Stimulated activated CD4-positive, alpha-beta T cell treated with anti-CD3 and anti-CD28 coated beads, TNF-alpha, amount 100 ng/mL, for 24 hours (primary cell): ENCODE data around the gene PKNOX2.
"Not testable (repeated sequence)": the region's sequence is repeated elsewhere in the genome, so short reads cannot be mapped to it uniquely, and the experiment has no call there.

Experiments used
- DNase-seq, 3 experiments: peaks; one replicate each; pipeline ENCODE4 v3.0.0-alpha.2; 2020; ENCODE audit warnings: low read depth in 3 of 3

Gene PKNOX2

DNA sequence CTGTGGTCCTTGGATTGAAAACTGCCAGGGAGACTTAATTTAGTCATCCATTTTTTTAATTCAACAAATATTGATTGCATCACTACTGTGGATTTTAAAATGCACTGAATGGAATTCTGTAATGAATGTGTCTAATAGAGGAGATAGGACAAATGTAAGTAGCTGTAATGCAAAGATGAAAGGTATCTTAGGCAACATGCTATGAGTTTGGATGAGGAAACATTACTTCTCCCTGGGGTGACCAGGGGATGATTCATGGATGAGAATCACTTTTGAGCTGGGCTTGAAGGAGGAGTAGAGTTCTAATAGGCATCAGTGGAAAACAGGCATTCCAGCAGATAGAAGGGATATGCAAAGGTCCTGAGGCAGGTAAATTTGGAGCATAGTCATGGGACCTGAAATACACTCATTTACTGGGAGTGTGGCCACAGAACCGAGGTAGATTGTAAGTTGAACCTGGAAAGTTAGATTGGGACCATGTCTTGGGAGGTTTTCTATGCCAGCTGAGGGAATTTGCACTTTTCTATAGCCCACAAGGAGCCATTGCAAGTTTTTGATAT is 43.4 kb downstream of the PKNOX2 start:
- no peak for DNase-seq

DNA sequence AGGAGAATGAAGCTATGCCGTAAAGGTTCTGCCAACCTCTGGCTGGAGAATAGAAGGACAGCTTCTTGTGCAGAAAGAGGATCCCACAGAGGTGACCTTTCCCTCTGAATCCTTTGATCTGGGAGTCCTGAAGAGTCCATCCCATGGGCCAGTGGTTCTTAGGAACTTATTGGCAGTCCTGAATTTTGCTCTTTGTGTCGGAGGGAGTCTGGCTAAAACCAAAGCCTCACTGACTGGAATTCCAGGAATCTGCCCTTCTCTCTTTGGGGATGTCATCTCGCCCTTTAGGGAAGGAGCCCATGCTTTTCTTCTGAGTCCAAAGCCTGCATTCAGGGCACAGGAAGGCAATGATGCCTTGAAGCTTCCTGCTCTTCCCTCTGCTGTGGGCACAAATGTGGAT is 45.5 kb downstream of the PKNOX2 start:
- DNase-seq, result no peak

DNA sequence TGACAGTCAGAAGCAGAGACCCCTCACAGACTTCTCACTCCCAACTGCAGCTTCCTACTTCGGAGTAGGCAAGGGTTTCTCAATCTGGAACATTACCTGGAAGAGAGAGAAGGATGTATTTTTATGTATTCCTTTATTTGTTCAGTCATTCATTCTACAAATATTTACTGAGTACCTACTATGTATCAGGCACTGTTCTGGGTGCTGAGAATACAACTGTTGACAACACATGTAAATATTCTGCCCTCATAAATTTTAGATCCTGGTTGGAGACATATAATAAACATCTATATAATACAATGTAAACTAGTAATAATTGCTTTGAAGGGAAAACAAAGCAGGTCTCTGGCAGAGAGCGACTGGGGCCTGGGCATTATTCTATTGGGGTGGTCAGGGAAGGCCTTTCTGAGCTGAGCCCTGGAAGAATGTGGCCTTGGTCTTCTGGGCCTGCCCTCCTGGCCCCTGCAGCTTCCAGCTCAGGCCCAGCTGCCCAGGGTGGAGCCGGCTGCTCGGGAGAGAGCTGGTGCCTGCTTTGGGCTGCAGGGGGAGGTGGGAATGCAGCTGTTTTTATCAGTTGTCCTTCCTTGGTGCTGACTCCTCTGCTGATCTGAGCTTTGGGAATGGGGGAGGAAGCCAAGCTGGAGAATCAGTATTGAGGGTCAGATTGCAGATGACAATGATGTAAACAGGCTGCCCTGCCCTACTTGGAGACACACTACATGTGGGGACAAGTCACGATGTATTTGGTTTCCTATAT is 46.8 kb downstream of the PKNOX2 start:
- no peak for DNase-seq

DNA sequence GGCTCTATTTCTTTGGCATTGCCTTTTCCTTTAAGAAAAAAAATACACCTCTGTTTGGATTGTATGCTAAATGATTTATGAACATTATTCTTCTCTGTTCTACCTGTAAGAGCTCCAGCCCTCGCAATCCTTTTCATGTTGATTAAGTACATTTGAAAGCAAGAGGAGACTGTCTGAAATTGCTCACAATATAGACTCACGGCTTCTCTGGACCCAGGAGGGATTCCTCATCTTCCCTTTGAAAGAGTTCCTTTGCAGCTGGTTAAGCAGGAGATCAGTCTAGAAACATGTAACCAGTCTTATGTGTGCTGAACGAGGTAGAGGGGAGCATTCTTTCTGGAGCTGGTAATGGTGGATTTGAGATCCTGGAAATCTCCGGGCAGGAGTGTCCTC is 47.4 kb downstream of the PKNOX2 start:
- no peak for DNase-seq

DNA sequence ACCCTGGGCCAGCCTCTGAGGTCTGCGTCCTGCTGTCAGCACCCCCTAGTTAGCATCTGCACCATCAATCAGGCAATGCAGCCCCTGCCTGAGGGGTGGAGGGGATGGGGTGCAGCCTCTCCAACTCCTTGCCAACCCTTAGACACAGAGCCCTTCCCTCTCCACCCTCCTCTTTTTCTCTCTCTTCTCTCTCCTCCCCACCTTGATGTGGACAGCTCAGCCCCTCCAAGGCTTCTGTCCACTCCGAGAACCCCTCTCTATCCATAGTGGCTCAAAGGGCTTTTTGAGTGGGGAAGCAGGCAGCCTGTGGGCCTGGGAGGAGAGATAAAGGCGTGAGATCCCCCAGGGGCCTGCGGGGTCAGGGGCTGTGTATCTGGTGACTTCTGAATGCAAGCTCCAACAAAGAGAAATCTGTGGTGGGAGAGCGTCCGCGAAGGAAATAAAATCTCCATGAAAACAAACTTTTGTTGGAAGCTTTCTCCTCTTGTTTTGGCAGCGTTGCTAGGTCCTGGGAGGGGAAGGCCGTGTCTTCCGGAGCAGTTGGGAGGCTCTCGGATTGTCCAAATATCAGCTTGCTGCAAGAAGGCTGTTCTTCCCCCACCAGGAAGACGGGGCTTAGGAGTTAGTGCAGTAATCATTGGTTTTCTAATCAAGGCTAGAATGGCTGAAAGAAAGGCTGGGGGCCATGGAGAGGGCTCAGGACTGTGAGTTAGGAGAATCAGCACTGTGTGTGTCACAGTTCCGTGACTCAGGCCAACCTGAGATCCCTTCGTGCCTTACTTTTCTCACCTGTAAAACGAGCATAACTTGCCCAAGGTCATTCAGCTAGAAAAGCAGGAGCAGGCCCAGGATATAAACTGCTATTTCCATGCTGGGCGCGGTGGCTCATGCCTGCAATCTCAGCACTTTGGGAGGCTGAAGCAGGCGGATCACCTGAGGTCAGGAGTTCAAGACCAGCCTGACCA is 50.3 kb downstream of the PKNOX2 start:
- no peak for DNase-seq

DNA sequence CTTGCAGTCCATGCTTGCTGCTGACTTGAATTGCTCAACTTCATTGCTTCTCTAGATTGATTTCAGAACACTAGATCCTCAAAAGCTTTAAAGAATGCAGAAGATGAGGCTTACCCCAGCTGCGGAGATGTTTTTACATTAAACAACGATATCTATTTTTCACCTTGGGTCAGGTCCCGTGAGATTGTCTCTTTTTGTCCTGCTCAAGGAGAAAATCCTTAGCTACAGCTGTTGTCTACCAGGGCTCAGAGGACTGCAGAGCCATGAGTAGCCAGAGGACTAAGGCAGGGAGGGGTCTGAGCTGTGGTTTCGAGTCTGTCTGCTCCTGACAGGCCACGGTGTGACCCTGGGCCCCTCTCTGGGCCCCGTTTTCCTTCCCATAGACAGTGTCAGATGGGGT is 51.4 kb downstream of the PKNOX2 start:
- DNase-seq, result no peak

DNA sequence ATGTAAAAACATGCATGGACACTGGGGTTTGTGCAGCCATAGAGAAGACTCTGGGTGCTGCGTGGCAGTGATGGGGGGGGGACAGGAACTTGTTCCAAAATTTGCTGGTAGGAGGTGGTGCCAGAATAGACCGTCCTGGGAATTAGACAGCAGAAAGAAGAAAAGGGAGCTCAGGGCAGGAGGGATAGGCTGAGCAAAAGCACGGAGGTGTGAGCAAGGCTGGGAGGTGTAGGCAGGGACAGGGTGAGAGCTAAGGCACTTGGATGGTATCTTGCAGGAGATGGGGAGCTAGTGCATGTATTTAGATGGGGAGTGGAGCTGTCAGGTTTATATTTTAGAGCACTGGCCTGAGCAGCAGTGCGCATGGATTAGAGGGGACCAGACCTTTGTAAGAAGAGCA is 53.8 kb downstream of the PKNOX2 start:
- no peak for DNase-seq

DNA sequence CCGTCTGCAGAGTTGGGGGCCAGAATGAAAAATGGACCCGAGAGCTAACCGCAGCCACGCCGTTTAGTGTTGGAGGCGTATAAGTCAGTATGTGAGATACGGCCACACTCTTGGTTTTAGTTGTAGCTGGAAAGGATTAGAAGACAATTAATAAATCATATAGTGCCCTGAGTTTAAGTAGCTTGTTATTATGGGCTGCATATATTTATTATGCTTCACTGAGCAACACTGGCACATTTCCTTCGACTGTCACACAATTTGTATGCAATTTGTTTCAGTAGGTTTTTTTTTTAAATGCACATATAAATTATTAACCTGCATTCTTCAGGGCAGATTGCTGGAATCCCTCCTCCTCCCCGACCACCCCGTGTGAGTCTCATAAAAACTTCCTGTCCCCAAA is 56.9 kb downstream of the PKNOX2 start:
- no peak for DNase-seq

DNA sequence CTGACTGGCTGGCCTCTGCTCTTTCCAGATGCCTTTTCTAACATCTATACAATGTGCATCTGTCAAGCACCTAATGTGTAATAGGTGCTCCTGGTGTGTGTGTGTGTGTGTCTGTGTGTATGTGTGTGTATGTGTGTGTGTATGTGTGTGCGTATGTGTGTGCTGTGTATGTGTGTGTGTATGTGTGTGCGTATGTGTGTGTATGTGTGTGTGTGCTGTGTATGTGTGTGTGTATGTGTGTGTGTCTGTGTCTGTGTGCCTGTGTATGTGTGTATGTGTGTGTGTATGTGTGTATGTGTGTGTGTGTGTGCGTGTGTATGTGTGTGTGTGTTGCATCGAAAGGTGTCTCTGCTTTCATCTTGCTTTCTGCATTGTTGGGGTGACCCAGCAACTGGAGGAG is 57.9 kb downstream of the PKNOX2 start:
- no peak for DNase-seq

DNA sequence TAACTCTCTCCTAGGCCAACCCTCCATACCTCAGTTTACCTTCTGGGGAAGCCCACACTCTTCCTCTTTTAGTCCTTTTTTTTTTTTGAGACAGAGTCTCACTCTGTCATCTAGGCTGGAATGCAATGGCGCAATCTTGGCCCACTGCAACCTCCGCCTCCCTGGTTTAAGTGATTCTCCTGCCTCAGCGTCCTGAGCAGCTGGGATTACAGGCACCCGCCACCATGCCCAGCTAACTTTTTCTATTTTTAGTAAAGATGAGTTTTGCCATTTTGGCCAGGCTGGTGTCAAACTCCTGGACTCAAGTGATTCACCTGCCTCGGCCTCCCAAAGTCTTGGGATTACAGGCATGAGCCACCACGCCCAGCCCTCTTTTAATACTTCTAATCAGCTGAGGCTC is 58.6 kb downstream of the PKNOX2 start:
- DNase-seq, result not testable (repeated sequence)

DNA sequence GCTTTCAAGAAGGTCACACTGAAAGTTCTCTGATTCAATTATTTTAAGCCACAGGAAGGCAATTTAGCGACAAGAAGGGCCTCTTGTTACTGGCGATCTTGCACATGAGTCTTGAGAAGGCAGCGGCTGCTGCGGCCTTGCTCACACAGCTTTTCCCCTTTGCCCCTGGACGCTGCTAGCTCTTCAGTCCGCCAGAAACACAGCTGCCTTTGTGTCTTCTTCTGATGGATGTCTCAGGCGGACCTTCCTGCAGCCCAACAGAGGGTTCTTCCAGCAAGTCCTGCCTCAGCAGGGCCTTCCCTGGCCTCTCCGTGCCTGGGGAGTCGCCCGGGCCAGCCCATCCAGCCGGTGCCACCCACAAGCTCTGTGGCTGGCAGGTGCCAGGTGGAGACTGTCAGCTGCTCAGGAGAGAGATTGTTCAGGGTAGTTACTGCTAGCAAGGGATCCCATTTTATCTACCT is 59.4 kb downstream of the PKNOX2 start:
- DNase-seq, result no peak

DNA sequence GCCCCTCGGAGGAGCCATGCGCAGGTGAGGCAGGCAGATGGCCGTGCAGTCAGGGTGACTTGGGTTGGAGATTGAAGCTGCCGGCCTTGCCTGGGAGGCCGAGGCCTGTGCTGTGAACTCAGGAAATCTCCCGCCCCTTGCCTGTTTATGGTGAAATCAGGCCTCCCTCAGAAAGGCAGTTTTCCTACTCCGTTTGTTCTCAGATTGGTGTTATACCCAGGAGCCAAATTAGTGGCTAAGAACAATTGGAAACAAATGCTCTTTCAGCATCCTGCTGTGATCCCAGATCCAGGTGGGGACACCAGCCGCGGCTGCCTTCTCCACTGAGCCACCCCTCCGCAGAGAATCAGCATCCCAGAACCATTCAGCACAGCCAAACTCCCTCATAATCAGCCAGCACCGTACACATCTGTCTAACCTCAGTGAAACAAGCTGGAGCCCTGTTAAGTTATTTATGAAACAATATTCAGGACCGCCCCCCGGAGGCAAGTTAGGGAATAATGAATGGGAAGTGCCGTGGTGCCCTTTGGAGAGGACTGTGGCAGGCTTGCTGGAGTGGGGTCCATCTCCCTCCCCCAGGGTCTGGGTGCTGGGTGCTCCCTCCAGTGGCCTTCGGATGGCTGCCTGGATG is 60.0 kb downstream of the PKNOX2 start:
- no peak for DNase-seq

DNA sequence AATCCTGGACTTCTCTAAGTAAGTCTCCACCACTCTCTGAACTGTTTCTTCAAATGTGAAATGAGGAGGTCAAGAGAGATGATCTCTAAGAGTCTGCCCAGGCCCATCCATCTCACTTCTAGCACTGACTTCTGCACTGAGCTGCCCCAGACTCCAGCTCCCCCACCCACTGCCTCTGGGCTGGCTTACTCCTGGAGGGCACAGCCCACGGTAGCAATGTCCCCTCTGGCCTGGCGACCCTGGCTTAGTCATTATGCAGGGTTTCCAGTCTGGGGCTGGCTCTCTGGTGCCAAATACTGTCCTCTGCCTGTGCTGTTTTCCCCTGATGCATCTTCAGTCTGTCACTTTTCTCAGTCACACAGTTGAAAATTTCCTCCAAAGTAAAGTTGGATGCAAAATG is 60.9 kb downstream of the PKNOX2 start:
- DNase-seq, result no peak

DNA sequence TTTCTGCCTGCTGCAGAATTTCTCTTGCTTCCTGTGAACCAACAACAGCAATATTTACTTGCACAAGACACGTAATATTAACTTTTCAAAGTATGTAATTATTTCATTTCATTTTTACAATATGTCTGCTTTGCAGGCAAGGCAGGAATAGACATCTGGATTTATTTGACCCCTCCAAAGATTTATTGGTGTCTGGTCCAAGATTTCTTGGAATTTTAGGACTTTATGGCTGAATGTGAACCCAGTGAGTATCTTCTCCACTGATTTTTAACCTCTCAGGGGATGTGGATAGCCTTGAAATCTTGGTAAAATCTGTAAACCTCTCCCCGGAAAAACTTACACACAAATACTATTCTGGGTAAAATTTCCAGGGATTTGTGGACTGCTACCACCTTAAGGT is 61.5 kb downstream of the PKNOX2 start:
- DNase-seq, result no peak

DNA sequence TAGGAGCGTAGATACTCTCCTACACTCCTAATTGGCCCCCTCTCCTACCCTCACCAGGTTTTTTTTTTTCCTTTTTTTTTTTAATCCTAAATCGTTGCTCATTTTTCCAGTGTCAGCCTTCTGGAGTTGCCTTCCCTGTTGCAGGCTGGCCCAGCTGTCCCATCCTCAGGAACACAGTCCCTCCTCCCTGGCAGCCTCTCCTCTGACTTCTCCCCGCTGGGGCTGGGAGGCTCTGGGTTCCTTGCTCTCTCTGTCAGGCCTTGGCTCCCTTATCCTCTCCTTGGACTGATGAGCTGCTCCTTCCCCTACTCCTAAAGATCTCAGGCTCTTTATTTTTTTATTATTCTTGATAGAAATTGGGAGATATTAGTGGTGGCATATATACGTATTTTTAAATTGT is 62.2 kb downstream of the PKNOX2 start:
- DNase-seq, result no peak

DNA sequence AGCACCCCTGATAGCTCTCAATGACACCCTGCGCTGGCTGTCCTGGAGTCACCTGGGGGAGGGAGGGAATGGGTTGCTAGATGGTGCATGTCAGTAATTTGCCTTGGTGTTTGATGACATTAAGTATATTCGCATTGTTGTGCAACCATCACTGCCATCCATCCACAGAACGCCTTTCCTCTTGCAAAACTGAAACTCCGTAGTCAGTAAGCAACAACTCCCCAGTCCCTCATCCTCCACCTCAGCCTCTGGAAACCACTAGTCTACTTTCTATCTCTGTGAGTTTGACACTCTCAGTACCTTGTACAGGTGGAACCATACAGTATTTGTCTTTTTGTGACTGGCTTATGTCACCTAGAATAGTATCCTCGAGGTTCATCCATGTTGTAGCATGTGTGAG is 62.6 kb downstream of the PKNOX2 start:
- no peak for DNase-seq

DNA sequence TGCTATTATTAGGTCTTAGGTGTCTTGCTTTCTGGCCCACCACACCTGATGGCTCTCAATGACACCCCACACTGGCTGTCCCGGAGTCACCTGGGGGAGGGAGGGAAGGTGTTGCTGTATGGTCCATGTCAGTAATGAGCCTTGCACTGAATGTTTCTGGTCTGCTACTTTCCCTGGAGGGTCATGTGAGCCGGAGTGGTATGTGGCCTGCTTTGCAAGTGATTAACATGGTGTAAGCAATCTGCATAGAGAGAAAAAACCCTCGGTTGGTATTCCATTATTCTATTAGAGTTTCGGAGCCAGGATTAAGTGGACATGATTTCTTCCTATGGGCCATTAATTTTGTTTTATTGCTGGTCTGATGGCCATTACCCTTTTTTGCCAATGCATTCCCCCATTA is 63.9 kb downstream of the PKNOX2 start:
- no peak for DNase-seq

DNA sequence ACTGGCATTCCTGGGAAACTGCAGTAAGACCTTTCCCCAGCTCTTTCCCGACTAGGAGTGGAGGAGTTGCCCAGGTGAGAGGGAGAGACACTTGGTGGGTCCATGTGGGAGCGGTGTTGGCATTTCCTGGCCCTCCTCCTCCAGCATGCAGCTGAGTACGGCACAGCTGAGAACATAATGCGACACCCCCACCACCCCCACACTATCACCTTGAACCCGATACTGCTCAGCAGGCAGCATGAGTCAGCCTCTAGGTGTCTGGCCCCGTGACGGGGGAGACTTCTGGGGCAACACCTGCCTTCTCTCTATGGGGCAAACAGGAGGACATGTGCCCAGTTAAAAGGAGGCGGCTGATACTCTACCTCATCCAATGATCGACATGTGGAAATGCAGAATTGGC is 64.4 kb downstream of the PKNOX2 start:
- DNase-seq, result no peak

DNA sequence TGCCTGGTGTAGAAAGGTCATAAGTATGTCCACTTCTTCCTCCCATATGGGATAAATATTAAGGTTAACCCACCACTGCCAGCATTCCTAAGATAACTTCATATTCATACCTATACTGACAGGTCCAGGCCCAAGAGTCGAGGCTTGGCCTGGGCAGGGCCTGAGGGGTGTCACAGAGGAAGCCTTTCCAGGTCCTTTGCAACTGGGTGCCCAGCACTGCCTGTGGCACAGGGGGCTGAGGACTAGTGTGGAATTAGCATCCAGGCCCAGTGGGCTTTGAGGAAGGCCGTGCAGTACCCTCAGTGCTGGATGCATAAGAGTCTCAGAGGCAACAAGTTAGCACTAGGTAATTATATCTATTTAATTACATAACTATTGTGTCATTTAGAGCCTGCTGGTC is 65.4 kb downstream of the PKNOX2 start:
- DNase-seq, result no peak

DNA sequence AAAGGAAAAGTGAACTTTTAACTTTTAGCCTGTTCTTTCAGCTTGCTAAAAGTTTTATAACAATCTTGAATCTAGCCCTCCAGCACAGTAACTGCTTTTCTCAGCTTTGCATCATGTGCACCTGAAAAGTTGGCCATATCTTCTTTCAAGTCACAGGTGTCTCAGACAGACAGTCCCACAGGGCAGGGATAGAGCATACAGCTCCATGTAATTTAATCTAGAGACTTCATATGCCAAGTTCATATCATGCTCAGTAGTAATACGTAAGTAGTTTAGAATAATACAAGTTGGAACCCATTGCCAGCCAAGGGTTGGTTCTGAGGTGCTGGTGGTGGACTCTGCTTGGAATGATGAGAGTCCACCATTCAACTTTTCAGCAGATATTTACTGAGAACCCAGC is 68.6 kb downstream of the PKNOX2 start:
- DNase-seq, result no peak

DNA sequence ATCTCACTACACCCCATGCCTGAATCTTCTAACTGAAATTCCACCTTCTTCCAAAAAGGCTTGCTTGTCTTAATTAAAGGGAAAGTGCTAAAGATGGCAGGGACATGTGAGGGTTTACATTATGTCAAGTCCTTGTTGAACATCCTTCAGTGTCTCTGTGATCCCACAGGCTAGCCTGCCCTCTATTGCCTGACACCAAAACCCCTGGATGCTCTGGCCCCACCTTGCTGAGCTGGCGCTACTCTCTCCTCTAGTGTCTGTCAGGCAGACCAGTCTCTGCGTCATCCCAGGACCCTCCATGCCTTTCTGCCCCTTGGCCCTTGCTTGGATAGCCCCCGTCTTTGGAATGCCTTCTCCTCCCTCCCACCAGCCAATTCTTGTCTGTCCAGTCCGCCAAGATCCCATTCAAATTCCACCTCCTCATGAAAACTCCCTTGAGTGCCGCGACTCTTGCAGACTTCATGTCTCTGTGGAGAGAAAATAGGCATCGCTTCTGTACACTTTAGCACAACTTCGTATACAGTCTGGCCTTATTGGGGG is 69.3 kb downstream of the PKNOX2 start:
- no peak for DNase-seq

DNA sequence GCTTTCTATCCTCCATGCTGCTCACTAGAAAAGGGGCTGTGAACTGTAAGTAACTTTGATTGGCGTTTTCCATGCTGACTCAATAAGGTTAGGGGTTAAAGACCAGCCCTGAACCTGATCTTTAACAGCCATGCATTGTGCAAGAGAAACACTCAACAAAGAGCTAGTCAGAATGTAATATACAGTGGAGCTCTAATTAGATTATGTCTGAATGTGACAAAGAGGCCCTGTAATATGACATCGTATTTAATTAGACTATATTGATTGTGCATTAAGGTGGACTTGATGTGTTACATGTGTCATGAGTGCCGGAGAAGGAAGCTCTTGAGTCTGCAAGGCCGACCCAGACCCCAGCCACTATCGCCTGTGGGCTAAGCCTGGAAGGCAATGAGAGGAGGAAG is 70.5 kb downstream of the PKNOX2 start:
- DNase-seq, result no peak
